GM12878 (cell line): ENCODE data around the gene POR. TPM values are rescaled to one million over a fixed set of nuclear protein-coding genes. Genes with fewer than 3 reads are reported as not detected.
A peak's percentile ranks its signal among the peaks of the same experiment; 100 is the strongest.

Source experiments
- ASH2L ChIP-seq: fragments of 300-600, 200-600 bp; sonication (generic); IDR thresholded peaks from 2 replicates; pipeline ENCODE4 v1.6.1; 2017; ENCODE audit warnings: low read depth, mild to moderate bottlenecking, borderline replicate concordance
- BCL11A ChIP-seq: IDR thresholded peaks from 2 replicates; pipeline ENCODE4 v1.6.1; 2011; ENCODE audit warnings: low read depth, low read length
- BHLHE40 ChIP-seq, 2 experiments: fragments of 450-650 bp in 1 of 2; IDR thresholded peaks; 2 replicates each; pipeline ENCODE4 v1.6.1; 2011 to 2017; ENCODE audit warnings: low read depth in 2 of 2, borderline replicate concordance in 1 of 2, improper control_type of control experiment in 1 of 2, low read length in 1 of 2, mild to moderate bottlenecking in 1 of 2
- E2F4 ChIP-seq: IDR thresholded peaks from 2 replicates; pipeline ENCODE4 v1.6.1; 2012; ENCODE audit warnings: low read depth, low read length, improper control_type of control experiment
- EED ChIP-seq: sonication (generic); IDR thresholded peaks from 2 replicates; pipeline ENCODE4 v1.6.1; 2016; ENCODE audit warnings: antibody characterized with exemption, low read depth
- HDGF ChIP-seq: fragments of 450-650 bp; IDR thresholded peaks from 2 replicates; pipeline ENCODE4 v1.6.1; 2016; ENCODE audit warnings: antibody characterized with exemption
- KLF5 ChIP-seq: fragments of 450-650 bp; IDR thresholded peaks from 2 replicates; pipeline ENCODE4 v1.6.1; 2014; ENCODE audit warnings: mild to moderate bottlenecking; ENCODE audit not compliant: partially characterized antibody
- MTA3 ChIP-seq: IDR thresholded peaks from 2 replicates; pipeline ENCODE4 v1.6.1; 2012; ENCODE audit warnings: low read length, inconsistent platforms, borderline replicate concordance
- NFXL1 ChIP-seq: fragments of 450-650 bp; IDR thresholded peaks from 2 replicates; pipeline ENCODE4 v1.6.1; 2017; ENCODE audit warnings: antibody characterized with exemption, mild to moderate bottlenecking, borderline replicate concordance
- RELA ChIP-seq: fragments of 450-650 bp; IDR thresholded peaks from 2 replicates; pipeline ENCODE4 v1.8.0; 2014; ENCODE audit warnings: borderline replicate concordance; ENCODE audit not compliant: partially characterized antibody
- SIN3A ChIP-seq: IDR thresholded peaks from 2 replicates; pipeline ENCODE4 v1.6.1; 2012; ENCODE audit warnings: low read depth, low read length, improper control_type of control experiment
- SUPT20H ChIP-seq: IDR thresholded peaks from 2 replicates; pipeline ENCODE4 v1.6.1; 2011; ENCODE audit warnings: low read depth, mild to moderate bottlenecking, low read length, moderate library complexity, borderline replicate concordance; ENCODE audit not compliant: control insufficient read depth
- TBL1XR1 ChIP-seq: IDR thresholded peaks from 2 replicates; pipeline ENCODE4 v1.6.1; 2012; ENCODE audit warnings: low read depth, low read length, improper control_type of control experiment
- ZBTB11 ChIP-seq: fragments of 450-650 bp; formaldehyde crosslinking; IDR thresholded peaks from 2 replicates; pipeline ENCODE4 v1.5.0; 2022; ENCODE audit warnings: mild to moderate bottlenecking, missing genetic modification characterization
- ZBTB40 ChIP-seq: fragments of 450-650 bp; IDR thresholded peaks from 2 replicates; pipeline ENCODE4 v1.6.1; 2016; ENCODE audit warnings: mild to moderate bottlenecking, moderate library complexity, borderline replicate concordance
- ZNF592 ChIP-seq: fragments of 450-650 bp; IDR thresholded peaks from 2 replicates; pipeline ENCODE4 v1.6.1; 2017; ENCODE audit warnings: mild to moderate bottlenecking, moderate library complexity
- polyA plus RNA-seq, 11 experiments: library from polyadenylated mRNA; depleted of rRNA in 4 of 11; unstranded in 6 of 11; stranded (reverse) in 5 of 11; fragments of >200 nt; fragmentation: Nextera tagmentation in 4 of 11; fragmentation: Illumina TruSeq in 1 of 11; extraction: Ambion mirVana in 4 of 11; extraction: Trizol in 1 of 11; gene quantifications; 1 replicate in 1 of 11; 2 replicates in 10 of 11; pipeline versions ENCODE4 v1.2.1 to v1.2.3, GENCODE V29; 2011 to 2016; ENCODE audit warnings: inconsistent platforms in 2 of 11, missing spikeins in 2 of 11, low read depth in 1 of 11
- total RNA-seq, 4 experiments: library from RNA; depleted of rRNA in 3 of 4; stranded (reverse); fragments of >200 nt in 3 of 4; fragmentation: Illumina TruSeq in 1 of 4; extraction: Trizol in 1 of 4; gene quantifications; 2 replicates each; pipeline versions ENCODE4 v1.2.1 to v1.2.3, GENCODE V29; 2013 to 2021

POR gene
- total and polyA plus RNA-seq, 10 of the 15 experiments (the other 5 are each of a cell fraction or from before 2014, with no cell fraction given) = 2.2 to 75.8 (median 35.9) TPM

GRCh38 chr7:75994388-75995051 is 79.6 kb downstream of the POR start, which contains the start of gene TMEM120A (continued):
- TF ChIP-seq TBL1XR1 = no peak
- 0 out of 2 replicates have a peak, but pooled peaks have one; percentile 38 for TF ChIP-seq E2F4
- TF ChIP-seq SIN3A = no peak
- no peak for TF ChIP-seq SUPT20H
- no peak for TF ChIP-seq ASH2L
- TF ChIP-seq RELA = no peak
- no peak for TF ChIP-seq HDGF
- no peak; a peak in 1 of 4 replicates for TF ChIP-seq BHLHE40 (IDR thresholded peaks at IDR 0.05; ENCODE audit: borderline replicate concordance in 1 of 2, low read depth in 2 of 2, low read length in 1 of 2)
- TF ChIP-seq BCL11A = no peak
- no peak for TF ChIP-seq MTA3
- TF ChIP-seq ZNF592 = no peak
- no peak for TF ChIP-seq ZBTB40
- TF ChIP-seq KLF5 = no peak
- TF ChIP-seq ZBTB11 = no peak
- no peak for TF ChIP-seq NFXL1
- TF ChIP-seq EED = no peak
